SK-N-MC (cell line): Measurements from ENCODE around the gene STX7.

Source experiments
- DNase-seq: peaks from one replicate; pipeline ENCODE4 v3.0.0-alpha.2; 2011; ENCODE audit warnings: low read depth, low spot score
- H3K27ac ChIP-seq: fragments of 200-600 bp; sonication (generic); 2 replicates; pipeline ENCODE4 v1.5.1; 2016; ENCODE audit warnings: mixed run types
- H3K36me3 ChIP-seq: fragments of 200-600 bp; sonication (generic); 2 replicates; pipeline ENCODE4 v1.6.1; 2017; ENCODE audit warnings: antibody characterized with exemption, low read length, mixed read lengths; ENCODE audit not compliant: insufficient read depth
- H3K4me3 ChIP-seq: fragments of 200-600 bp; sonication (generic); 2 replicates; pipeline ENCODE4 v1.5.1; 2016
- H3K9ac ChIP-seq: fragments of 200-600 bp; sonication (generic); 2 replicates; pipeline ENCODE4 v1.8.0; 2017; ENCODE audit warnings: mixed run types, mixed read lengths; ENCODE audit not compliant: insufficient read length
- H3K9me3 ChIP-seq: fragments of 200-600 bp; sonication (generic); 2 replicates; pipeline ENCODE4 v1.6.1; 2017; ENCODE audit warnings: low read depth, mild to moderate bottlenecking, antibody characterized with exemption, low read length, moderate library complexity, mixed read lengths
- EZH2 ChIP-seq: fragments of 200-600 bp; sonication (generic); IDR thresholded peaks from one replicate; pipeline ENCODE4 v1.6.1; 2017; ENCODE audit warnings: antibody characterized with exemption
- FOXP2 ChIP-seq: optimal IDR thresholded peaks from 2 replicates; pipeline ENCODE3; 2011; ENCODE audit warnings: mild to moderate bottlenecking, moderate library complexity; ENCODE audit not compliant: insufficient read depth; ENCODE audit errors: extremely low read length, control extremely low read depth
- POLR2AphosphoS5 ChIP-seq: IDR thresholded peaks from 2 replicates; pipeline ENCODE4 v1.6.1; 2012; ENCODE audit warnings: mild to moderate bottlenecking, low read depth, low read length, borderline replicate concordance

STX7 gene

GRCh38 chr6:132446141-132446854 is 66.6 kb downstream of the STX7 start:
- DNase-seq = no peak
- 0 out of 2 replicates have a peak, but pooled peaks cover 4% of the 10 kb centered on the region for H3K36me3 ChIP-seq
- no peak overlapping the region for H3K27ac ChIP-seq
- H3K9me3 ChIP-seq = peaks cover 7% of the 10 kb centered on the region; the same call in 1 of the 2 replicates
- H3K9ac ChIP-seq = no peak overlapping the region
- no peak overlapping the region for H3K4me3 ChIP-seq
- TF ChIP-seq FOXP2 (no peak), POLR2AphosphoS5 (no peak), EZH2 (no peak)

- Histone ChIP-seq H3K9ac (no peak overlapping the region), H3K4me3 (no peak overlapping the region), H3K36me3 (0 out of 2 replicates have a peak, but pooled peaks cover 4% of the 10 kb centered on the region), H3K9me3 (peaks cover 7% of the 10 kb centered on the region; the same call in 1 of the 2 replicates), H3K27ac (no peak overlapping the region)
- no peak for TF ChIP-seq EZH2
- no peak for TF ChIP-seq FOXP2
- no peak for TF ChIP-seq POLR2AphosphoS5
- no peak for DNase-seq
Measured at GRCh38 chr6:132445201-132445951, 67.5 kb downstream of the STX7 start.

- H3K36me3 ChIP-seq = no peaks in the 10 kb centered on the region
- no peak for DNase-seq
- H3K27ac ChIP-seq = no peak overlapping the region
- no peak for TF ChIP-seq EZH2
- H3K9me3 ChIP-seq = peaks cover 7% of the 10 kb centered on the region; the same call in 1 of the 2 replicates
- H3K4me3 ChIP-seq = no peak overlapping the region
- H3K9ac ChIP-seq = no peak overlapping the region
Measured at GRCh38 chr6:132443206-132443605, 69.7 kb downstream of the STX7 start.

GRCh38 chr6:132430110-132430509 is 82.8 kb downstream of the STX7 start:
- Histone ChIP-seq H3K9me3 (no peaks in the 10 kb centered on the region), H3K36me3 (no peaks in the 10 kb centered on the region), H3K4me3 (no peak overlapping the region), H3K27ac (no peak overlapping the region), H3K9ac (no peak overlapping the region)
- TF ChIP-seq FOXP2 (no peak), POLR2AphosphoS5 (no peak), EZH2 (no peak)
- no peak for DNase-seq

- DNase-seq = no peak
- Histone ChIP-seq H3K27ac (no peak overlapping the region), H3K36me3 (no peaks in the 10 kb centered on the region), H3K9me3 (no peaks in the 10 kb centered on the region), H3K4me3 (no peak overlapping the region), H3K9ac (no peak overlapping the region)
- TF ChIP-seq POLR2AphosphoS5 (no peak), EZH2 (no peak), FOXP2 (no peak)
Measured at GRCh38 chr6:132425176-132425575, 87.7 kb downstream of the STX7 start.

GRCh38 chr6:132423839-132424238 is 89.1 kb downstream of the STX7 start:
- no peak overlapping the region for H3K4me3 ChIP-seq
- no peak overlapping the region for H3K27ac ChIP-seq
- no peak overlapping the region for H3K9ac ChIP-seq
- DNase-seq = no peak
- H3K36me3 ChIP-seq = no peaks in the 10 kb centered on the region
- H3K9me3 ChIP-seq = no peaks in the 10 kb centered on the region
- no peak for TF ChIP-seq FOXP2
- TF ChIP-seq EZH2 = no peak
- TF ChIP-seq POLR2AphosphoS5 = no peak

GRCh38 chr6:132418235-132418965 is 94.5 kb downstream of the STX7 start:
- H3K9ac ChIP-seq = no peak overlapping the region
- TF ChIP-seq POLR2AphosphoS5 = no peak
- TF ChIP-seq EZH2 = no peak
- no peak for TF ChIP-seq FOXP2
- H3K27ac ChIP-seq = no peak overlapping the region
- no peaks in the 10 kb centered on the region for H3K36me3 ChIP-seq
- H3K9me3 ChIP-seq = no peaks in the 10 kb centered on the region; the same call in 1 of the 2 replicates
- no peak for DNase-seq
- no peak overlapping the region for H3K4me3 ChIP-seq

- no peak for DNase-seq
- H3K9ac ChIP-seq = no peak overlapping the region
Measured at GRCh38 chr6:132414761-132415160, 98.2 kb downstream of the STX7 start.

More at GRCh38 chr6:132414761-132415160, 98.2 kb downstream of the STX7 start:
- H3K9me3 ChIP-seq = no peaks in the 10 kb centered on the region; the same call in 1 of the 2 replicates
- H3K27ac ChIP-seq = no peak overlapping the region
- TF ChIP-seq POLR2AphosphoS5 = no peak
- TF ChIP-seq FOXP2 = no peak
- no peak for TF ChIP-seq EZH2
- H3K36me3 ChIP-seq = no peaks in the 10 kb centered on the region
- no peak overlapping the region for H3K4me3 ChIP-seq
